ENCODE measurements around the gene ADGRE1. TPM values are rescaled to one million over a fixed set of nuclear protein-coding genes. Genes with fewer than 3 reads are reported as not detected.

ADGRE1 gene
- total RNA-seq, 1 donor from 2014 or later = not detected

DNA sequence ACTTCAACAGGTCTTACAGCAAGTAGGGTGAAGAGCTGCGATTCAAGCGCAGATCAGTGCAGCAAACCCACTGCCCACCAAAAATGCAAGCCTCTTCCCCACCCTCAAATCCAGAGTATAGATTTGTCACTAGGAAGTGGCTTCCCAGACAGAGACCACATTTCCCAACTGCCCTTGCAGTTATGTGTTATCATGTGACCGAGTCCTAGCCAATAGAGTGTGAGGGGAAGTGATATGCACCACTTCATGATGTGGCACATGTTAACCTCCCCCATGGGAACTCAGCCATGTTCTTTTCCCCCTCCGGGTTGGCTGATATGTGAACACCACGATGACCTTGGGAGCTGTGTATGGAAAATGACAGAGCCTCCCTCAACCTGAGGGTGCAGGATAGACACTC is 83.1 kb downstream of the ADGRE1 start:
- Mint-ChIP-seq H3K27ac (no peak overlapping the region), H3K36me3 (no peaks in the 10 kb centered on the region), H3K4me1 (no peaks in the 10 kb centered on the region), H3K27me3 (ENCODE audit: insufficient read depth, low read depth) (peaks cover 2% of the 10 kb centered on the region), H3K4me3 (no peak overlapping the region), H3K9me3 (peaks cover 4% of the 10 kb centered on the region)
- no peak overlapping the region for H3K4me3 ChIP-seq
- H3K9ac ChIP-seq = no peak overlapping the region
- TF ChIP-seq, protein P1, sequence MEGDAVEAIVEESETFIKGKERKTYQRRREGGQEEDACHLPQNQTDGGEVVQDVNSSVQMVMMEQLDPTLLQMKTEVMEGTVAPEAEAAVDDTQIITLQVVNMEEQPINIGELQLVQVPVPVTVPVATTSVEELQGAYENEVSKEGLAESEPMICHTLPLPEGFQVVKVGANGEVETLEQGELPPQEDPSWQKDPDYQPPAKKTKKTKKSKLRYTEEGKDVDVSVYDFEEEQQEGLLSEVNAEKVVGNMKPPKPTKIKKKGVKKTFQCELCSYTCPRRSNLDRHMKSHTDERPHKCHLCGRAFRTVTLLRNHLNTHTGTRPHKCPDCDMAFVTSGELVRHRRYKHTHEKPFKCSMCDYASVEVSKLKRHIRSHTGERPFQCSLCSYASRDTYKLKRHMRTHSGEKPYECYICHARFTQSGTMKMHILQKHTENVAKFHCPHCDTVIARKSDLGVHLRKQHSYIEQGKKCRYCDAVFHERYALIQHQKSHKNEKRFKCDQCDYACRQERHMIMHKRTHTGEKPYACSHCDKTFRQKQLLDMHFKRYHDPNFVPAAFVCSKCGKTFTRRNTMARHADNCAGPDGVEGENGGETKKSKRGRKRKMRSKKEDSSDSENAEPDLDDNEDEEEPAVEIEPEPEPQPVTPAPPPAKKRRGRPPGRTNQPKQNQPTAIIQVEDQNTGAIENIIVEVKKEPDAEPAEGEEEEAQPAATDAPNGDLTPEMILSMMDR (IDR thresholded peaks at IDR 0.05) = no peak
- TF ChIP-seq EZH2 (IDR thresholded peaks at IDR 0.05) = no peak
- TF ChIP-seq EZH2phosphoT487 (IDR thresholded peaks at IDR 0.05) = no peak
- no peaks in the 10 kb centered on the region for H4K20me1 ChIP-seq (ENCODE audit: low read depth)
- no peak overlapping the region for H3K27ac ChIP-seq
- H3K4me2 ChIP-seq = no peak overlapping the region
- no peak overlapping the region for H2AFZ ChIP-seq (replicated peaks)
- H3K79me2 ChIP-seq (ENCODE audit: low read depth) = no peaks in the 10 kb centered on the region
- DNase-seq (ENCODE audit: low spot score) = no peak
- no peaks in the 10 kb centered on the region for H3K36me3 ChIP-seq
- no peaks in the 10 kb centered on the region for H3F3A ChIP-seq (ENCODE audit: low read depth)
- H3K27me3 ChIP-seq = no peaks in the 10 kb centered on the region
- no peaks in the 10 kb centered on the region for H3K4me1 ChIP-seq
- H3K9me3 ChIP-seq (ENCODE audit: low read depth) = no peaks in the 10 kb centered on the region

DNA sequence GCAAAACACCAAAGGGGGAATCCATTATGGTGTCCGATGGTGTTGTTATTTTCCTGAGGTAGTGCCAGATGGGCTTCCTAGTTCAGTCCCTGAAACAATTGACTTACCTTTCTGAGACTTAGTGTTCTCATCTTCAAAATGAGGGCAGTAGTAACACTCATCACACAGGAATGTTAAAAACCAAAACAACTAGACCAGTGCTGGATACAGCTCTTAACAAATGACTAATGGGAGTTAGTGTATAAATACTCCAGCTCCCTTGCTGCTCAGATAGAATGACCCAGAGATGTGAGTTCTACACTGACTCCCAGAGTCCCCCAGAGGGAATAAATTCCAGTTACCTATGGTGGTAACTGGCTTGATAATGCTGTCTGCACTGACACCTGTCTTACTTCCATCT is 84.0 kb downstream of the ADGRE1 start:
- Histone ChIP-seq H3K27me3 (no peaks in the 10 kb centered on the region), H3K79me2 (ENCODE audit: low read depth) (no peaks in the 10 kb centered on the region), H3K9me3 (ENCODE audit: low read depth) (no peaks in the 10 kb centered on the region), H3K4me1 (no peaks in the 10 kb centered on the region), H3K27ac (no peak overlapping the region), H3K4me3 (no peak overlapping the region), H2AFZ (replicated peaks) (no peak overlapping the region), H3K36me3 (no peaks in the 10 kb centered on the region), H4K20me1 (ENCODE audit: low read depth) (no peaks in the 10 kb centered on the region), H3F3A (ENCODE audit: low read depth) (no peaks in the 10 kb centered on the region), H3K9ac (no peak overlapping the region), H3K4me2 (no peak overlapping the region)
- TF ChIP-seq, protein P1 (IDR thresholded peaks at IDR 0.05) = no peak
- TF ChIP-seq EZH2 (IDR thresholded peaks at IDR 0.05) = no peak
- TF ChIP-seq EZH2phosphoT487 (IDR thresholded peaks at IDR 0.05) = no peak
- H3K4me1 Mint-ChIP-seq = no peaks in the 10 kb centered on the region
- no peaks in the 10 kb centered on the region for H3K36me3 Mint-ChIP-seq
- no peak for DNase-seq (ENCODE audit: low spot score)
- H3K27ac Mint-ChIP-seq = no peak overlapping the region
- peaks cover 2% of the 10 kb centered on the region for H3K27me3 Mint-ChIP-seq (ENCODE audit: insufficient read depth, low read depth)
- H3K9me3 Mint-ChIP-seq = peaks cover 6% of the 10 kb centered on the region
- H3K4me3 Mint-ChIP-seq = no peak overlapping the region

DNA sequence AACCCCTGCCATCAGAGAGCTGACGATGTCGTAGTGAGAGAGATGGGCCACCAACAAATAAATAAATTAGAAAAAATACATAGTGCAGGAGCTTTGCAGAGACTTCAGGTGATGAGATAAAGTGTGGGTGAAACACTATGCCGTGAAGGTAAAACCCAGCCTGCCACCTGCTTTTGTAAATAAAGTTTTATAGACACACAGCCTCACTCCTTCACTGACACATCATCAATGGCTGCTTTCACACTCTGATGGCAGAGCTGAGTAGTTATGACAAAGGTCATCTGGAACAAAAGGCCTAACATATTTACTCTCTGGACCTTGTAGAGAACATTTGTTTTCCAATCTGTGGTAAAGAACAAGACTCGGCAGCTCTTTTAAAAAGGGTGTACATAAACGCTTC is 88.8 kb downstream of the ADGRE1 start:
- Mint-ChIP-seq H3K9me3 (peaks cover 10% of the 10 kb centered on the region), H3K27ac (no peak overlapping the region), H3K36me3 (no peaks in the 10 kb centered on the region), H3K27me3 (ENCODE audit: insufficient read depth, low read depth) (no peaks in the 10 kb centered on the region), H3K4me1 (no peaks in the 10 kb centered on the region), H3K4me3 (no peak overlapping the region)
- Histone ChIP-seq H3K4me3 (no peak overlapping the region), H3K36me3 (no peaks in the 10 kb centered on the region), H3K9me3 (ENCODE audit: low read depth) (peaks cover 20% of the 10 kb centered on the region), H3K79me2 (ENCODE audit: low read depth) (no peaks in the 10 kb centered on the region), H3K9ac (no peak overlapping the region), H3K27me3 (no peaks in the 10 kb centered on the region), H3K4me1 (no peaks in the 10 kb centered on the region), H2AFZ (replicated peaks) (no peak overlapping the region), H4K20me1 (ENCODE audit: low read depth) (no peaks in the 10 kb centered on the region), H3F3A (ENCODE audit: low read depth) (no peaks in the 10 kb centered on the region), H3K27ac (no peak overlapping the region), H3K4me2 (no peak overlapping the region)
- no peak for DNase-seq (ENCODE audit: low spot score)
- TF ChIP-seq EZH2 (IDR thresholded peaks at IDR 0.05) (no peak), EZH2phosphoT487 (IDR thresholded peaks at IDR 0.05) (no peak)
- TF ChIP-seq, protein P1 (IDR thresholded peaks at IDR 0.05) = no peak

Measured in neural progenitor cell (in vitro differentiated cells).